ENCODE measurements around the gene GPC6. TPM values are rescaled to one million over a fixed set of nuclear protein-coding genes. Genes with fewer than 3 reads are reported as not detected.
"Not testable (repeated sequence)": the region's sequence is repeated elsewhere in the genome, so short reads cannot be mapped to it uniquely, and the experiment has no call there.

GPC6 gene
- polyA plus RNA-seq, 6 donors from 2014 or later: not detected

GRCh38 chr13:93422980-93423543, 196.5 kb downstream of the GPC6 start:
- Mint-ChIP-seq H3K27ac (no peak overlapping the region), H3K36me3 (no peaks in the 10 kb centered on the region), H3K9me3 (peaks cover 0 to 10% (median 8%) of the 10 kb centered on the region in 7 donors), H3K4me3 (no peak overlapping the region), H3K4me1 (no peaks in the 10 kb centered on the region), H3K27me3 (no peaks in the 10 kb centered on the region)
- no peak for ATAC-seq (ENCODE audit: low read depth in 2 of 2)
- DNase-seq: no peak

GRCh38 chr13:93425411-93425810, 198.8 kb downstream of the GPC6 start:
- no peak overlapping the region for H3K4me3 Mint-ChIP-seq
- no peaks in the 10 kb centered on the region for H3K36me3 Mint-ChIP-seq
- H3K27me3 Mint-ChIP-seq: no peaks in the 10 kb centered on the region
- H3K9me3 Mint-ChIP-seq: peaks cover 0 to 10% (median 7%) of the 10 kb centered on the region in 7 donors
- no peaks in the 10 kb centered on the region for H3K4me1 Mint-ChIP-seq
- no peak for DNase-seq
- no peak for ATAC-seq (ENCODE audit: low read depth in 2 of 2)
- no peak overlapping the region for H3K27ac Mint-ChIP-seq

GRCh38 chr13:93430381-93430780, 203.8 kb downstream of the GPC6 start:
- ATAC-seq (ENCODE audit: low read depth in 2 of 2): no peak
- Mint-ChIP-seq H3K36me3 (no peaks in the 10 kb centered on the region), H3K27ac (no peak overlapping the region), H3K27me3 (no peaks in the 10 kb centered on the region), H3K4me3 (no peak overlapping the region), H3K9me3 (peaks cover 0 to 13% (median 9%) of the 10 kb centered on the region in 7 donors), H3K4me1 (no peaks in the 10 kb centered on the region)
- DNase-seq: no peak

GRCh38 chr13:93435651-93436050, 209.0 kb downstream of the GPC6 start:
- DNase-seq: no peak

GRCh38 chr13:93437081-93437480, 210.5 kb downstream of the GPC6 start:
- Mint-ChIP-seq H3K27me3 (no peaks in the 10 kb centered on the region), H3K27ac (no peak overlapping the region), H3K9me3 (peaks cover 1 to 22% (median 5%) of the 10 kb centered on the region in 7 donors), H3K36me3 (no peaks in the 10 kb centered on the region), H3K4me1 (no peaks in the 10 kb centered on the region), H3K4me3 (no peak overlapping the region)
- DNase-seq (no peak), ATAC-seq (ENCODE audit: low read depth in 2 of 2) (no peak)

More at GRCh38 chr13:93435651-93436050, 209.0 kb downstream of the GPC6 start:
- Mint-ChIP-seq H3K4me3 (no peak overlapping the region), H3K36me3 (no peaks in the 10 kb centered on the region), H3K9me3 (peaks cover 0 to 22% (median 4%) of the 10 kb centered on the region in 7 donors), H3K27ac (no peak overlapping the region), H3K27me3 (no peaks in the 10 kb centered on the region), H3K4me1 (no peaks in the 10 kb centered on the region)
- no peak for ATAC-seq (ENCODE audit: low read depth in 2 of 2)

- ATAC-seq (ENCODE audit: low read depth in 2 of 2) (no peak), DNase-seq (no peak)
- Mint-ChIP-seq H3K4me1 (no peaks in the 10 kb centered on the region), H3K9me3 (peaks cover 0 to 15% (median 1%) of the 10 kb centered on the region in 7 donors), H3K36me3 (no peaks in the 10 kb centered on the region), H3K27ac (no peak overlapping the region), H3K27me3 (no peaks in the 10 kb centered on the region), H3K4me3 (no peak overlapping the region)
Measured at GRCh38 chr13:93446238-93446637, 219.6 kb downstream of the GPC6 start.

GRCh38 chr13:93450191-93450621, 223.6 kb downstream of the GPC6 start:
- H3K27ac Mint-ChIP-seq: no peak overlapping the region
- no peaks in the 10 kb centered on the region for H3K36me3 Mint-ChIP-seq
- H3K4me1 Mint-ChIP-seq: no peaks in the 10 kb centered on the region
- no peak for DNase-seq
- H3K9me3 Mint-ChIP-seq: peaks cover 1 to 13% (median 4%) of the 10 kb centered on the region in 7 donors
- H3K27me3 Mint-ChIP-seq: no peaks in the 10 kb centered on the region
- no peak overlapping the region for H3K4me3 Mint-ChIP-seq
- ATAC-seq (ENCODE audit: low read depth in 2 of 2): no peak

- ATAC-seq (ENCODE audit: low read depth in 2 of 2): no peak
- Mint-ChIP-seq H3K9me3 (peaks cover 1 to 16% (median 6%) of the 10 kb centered on the region in 7 donors), H3K4me3 (no peak overlapping the region), H3K27ac (no peak overlapping the region), H3K27me3 (no peaks in the 10 kb centered on the region), H3K36me3 (no peaks in the 10 kb centered on the region), H3K4me1 (no peaks in the 10 kb centered on the region)
- DNase-seq: no peak
Measured at GRCh38 chr13:93450761-93451160, 224.2 kb downstream of the GPC6 start.

GRCh38 chr13:93454676-93455235, 228.1 kb downstream of the GPC6 start:
- H3K27ac Mint-ChIP-seq; H3K27me3 Mint-ChIP-seq; ATAC-seq (ENCODE audit: low read depth in 2 of 2); H3K4me1 Mint-ChIP-seq; H3K36me3 Mint-ChIP-seq; H3K4me3 Mint-ChIP-seq; DNase-seq: not testable (repeated sequence)
- peaks cover 1 to 16% (median 6%) of the 10 kb centered on the region in 7 donors for H3K9me3 Mint-ChIP-seq

- DNase-seq: no peak
- Mint-ChIP-seq H3K27ac (no peak overlapping the region), H3K27me3 (no peaks in the 10 kb centered on the region), H3K36me3 (no peaks in the 10 kb centered on the region), H3K4me3 (no peak overlapping the region), H3K4me1 (no peaks in the 10 kb centered on the region), H3K9me3 (peaks cover 0 to 13% (median 6%) of the 10 kb centered on the region in 7 donors)
- ATAC-seq (ENCODE audit: low read depth in 2 of 2): no peak
Measured at GRCh38 chr13:93455861-93456260, 229.3 kb downstream of the GPC6 start.

GRCh38 chr13:93460005-93460404, 233.4 kb downstream of the GPC6 start:
- Mint-ChIP-seq H3K9me3 (peaks cover 1 to 16% (median 5%) of the 10 kb centered on the region in 7 donors), H3K27ac (no peak overlapping the region), H3K27me3 (no peaks in the 10 kb centered on the region), H3K4me3 (no peak overlapping the region), H3K4me1 (no peaks in the 10 kb centered on the region), H3K36me3 (no peaks in the 10 kb centered on the region)
- ATAC-seq (ENCODE audit: low read depth in 2 of 2) (no peak), DNase-seq (no peak)

GRCh38 chr13:93462151-93462550, 235.5 kb downstream of the GPC6 start:
- H3K9me3 Mint-ChIP-seq: peaks cover 0 to 11% (median 1%) of the 10 kb centered on the region in 7 donors
- no peak overlapping the region for H3K27ac Mint-ChIP-seq
- DNase-seq (no peak), ATAC-seq (ENCODE audit: low read depth in 2 of 2) (no peak)
- no peaks in the 10 kb centered on the region for H3K4me1 Mint-ChIP-seq
- H3K4me3 Mint-ChIP-seq: no peak overlapping the region
- no peaks in the 10 kb centered on the region for H3K27me3 Mint-ChIP-seq
- H3K36me3 Mint-ChIP-seq: no peaks in the 10 kb centered on the region

GRCh38 chr13:93466502-93467036, 240.0 kb downstream of the GPC6 start:
- Mint-ChIP-seq H3K9me3 (peaks cover 0 to 28% (median 8%) of the 10 kb centered on the region in 7 donors), H3K4me1 (no peaks in the 10 kb centered on the region), H3K36me3 (no peaks in the 10 kb centered on the region), H3K4me3 (no peak overlapping the region), H3K27ac (no peak overlapping the region), H3K27me3 (no peaks in the 10 kb centered on the region)
- DNase-seq (no peak), ATAC-seq (ENCODE audit: low read depth in 2 of 2) (no peak)

- DNase-seq: no peak
- peaks cover 0 to 34% (median 8%) of the 10 kb centered on the region in 7 donors for H3K9me3 Mint-ChIP-seq
- no peak for ATAC-seq (ENCODE audit: low read depth in 2 of 2)
- H3K4me1 Mint-ChIP-seq: no peaks in the 10 kb centered on the region
- H3K36me3 Mint-ChIP-seq: no peaks in the 10 kb centered on the region
- H3K27ac Mint-ChIP-seq: no peak overlapping the region
- H3K27me3 Mint-ChIP-seq: no peaks in the 10 kb centered on the region
- no peak overlapping the region for H3K4me3 Mint-ChIP-seq
Measured at GRCh38 chr13:93467175-93467574, 240.6 kb downstream of the GPC6 start.
